ENCODE data around the gene MAD1L1. TPM values are rescaled to one million over a fixed set of nuclear protein-coding genes. Genes with fewer than 3 reads are reported as not detected.

Gene MAD1L1
- total and polyA plus RNA-seq, 2 of the 4 experiments (the other 2 are of a cell fraction): 29.0 to 40.9 TPM

- no TSS peak for BruUV-seq (replicated peaks)
- H3K23ac ChIP-seq (ENCODE audit: low read depth, low read length): no peak overlapping the region
- H4K91ac ChIP-seq (ENCODE audit: insufficient read depth, low read depth, low read length): no peak overlapping the region
- no peaks in the 10 kb centered on the region for H3K4me1 ChIP-seq (ENCODE audit: control insufficient read depth, insufficient read depth, low read length)
- peaks cover 11% of the 10 kb centered on the region for H4K20me1 ChIP-seq (ENCODE audit: insufficient read depth, low read length)
- WGBS, 2 experiments (ENCODE audit: extremely low coverage in 2 of 2, insufficient read length in 1 of 2): 100% methylated on average over 2 of the region's 5 CpGs; no CpG with 5 or more reads in 1 of the 2 experiments
- CTCF ChIA-PET: no interaction called here
- H2BK5ac ChIP-seq (ENCODE audit: low read depth, low read length, poor library complexity, severe bottlenecking): no peak overlapping the region
- H3K4ac ChIP-seq (ENCODE audit: low read depth, low read length): no peak overlapping the region
- no peak overlapping the region for H2AK9ac ChIP-seq (replicated peaks; ENCODE audit: low read depth, low read length, poor library complexity)
- no peaks in the 10 kb centered on the region for H3K9me3 ChIP-seq (ENCODE audit: control insufficient read depth, insufficient read depth, low read length)
- H2BK20ac ChIP-seq (ENCODE audit: low read depth, low read length): no peak overlapping the region
- no peaks in the 10 kb centered on the region for H3K27me3 ChIP-seq (ENCODE audit: control insufficient read depth, insufficient read depth, low read length)
- H3K79me1 ChIP-seq (ENCODE audit: low read depth in 1 of 2, low read length in 2 of 2): no peaks in the 10 kb centered on the region; a peak in 1 of 4 replicates
- DNase-seq (no peak), ATAC-seq (ENCODE audit: low read depth) (no peak)
- H3K4me2 ChIP-seq (ENCODE audit: low read depth, low read length): no peak overlapping the region
- H3K4me3 ChIP-seq (ENCODE audit: insufficient read depth, low read depth, low read length): no peak overlapping the region
- TF ChIP-seq MAZ (IDR thresholded peaks at IDR 0.05; ENCODE audit: borderline replicate concordance, low read depth, low read length): no peak
- TF ChIP-seq RFX5 (IDR thresholded peaks at IDR 0.05; ENCODE audit: low read depth, low read length): no peak
- TF ChIP-seq RAD21 (IDR thresholded peaks at IDR 0.05; ENCODE audit: low read length): no peak
- TF ChIP-seq CEBPB (IDR thresholded peaks at IDR 0.05; ENCODE audit: low read depth, low read length): no peak
- TF ChIP-seq MAFK (IDR thresholded peaks at IDR 0.05; ENCODE audit: low read depth, low read length): no peak
- TF ChIP-seq BHLHE40 (IDR thresholded peaks at IDR 0.05; ENCODE audit: low read depth, low read length): no peak
- TF ChIP-seq CHD1 (IDR thresholded peaks at IDR 0.05; ENCODE audit: low read depth, low read length): no peak
- TF ChIP-seq USF2 (IDR thresholded peaks at IDR 0.05; ENCODE audit: low read depth, low read length): no peak
- TF ChIP-seq SMC3 (IDR thresholded peaks at IDR 0.05; ENCODE audit: low read depth, low read length): no peak
- no peak for TF ChIP-seq CTCF (conservative IDR thresholded peaks at IDR 0.05; ENCODE audit: low read depth, low read length)
- TF ChIP-seq RCOR1 (IDR thresholded peaks at IDR 0.05; ENCODE audit: insufficient replicate concordance, low read length): no peak
- TF ChIP-seq NFE2L2 (IDR thresholded peaks at IDR 0.05; ENCODE audit: low read depth, low read length): no peak
- TF ChIP-seq FOS (IDR thresholded peaks at IDR 0.05; ENCODE audit: low read depth, low read length): no peak
- no peak for TF ChIP-seq ELK1 (IDR thresholded peaks at IDR 0.05; ENCODE audit: borderline replicate concordance, low read depth, low read length)
- no peak for TF ChIP-seq MXI1 (IDR thresholded peaks at IDR 0.05; ENCODE audit: borderline replicate concordance, low read depth, low read length)
- TF ChIP-seq POLR2A (IDR thresholded peaks at IDR 0.05; ENCODE audit: low read depth, low read length): no peak
- no peak overlapping the region for H4K5ac ChIP-seq (ENCODE audit: low read depth, low read length)
- no peak overlapping the region for H4K8ac ChIP-seq (ENCODE audit: low read depth in 2 of 2, low read length in 2 of 2)
- H3K9ac ChIP-seq (ENCODE audit: low read depth, low read length): no peak overlapping the region
- POLR2A ChIA-PET (ENCODE audit: unreplicated experiment): no interaction called here
- in situ Hi-C loops (cut with MboI; ENCODE audit: low sequenced_read_pairs): no loop called here
- H2BK15ac ChIP-seq (ENCODE audit: low read depth, low read length): no peak overlapping the region
- no peaks in the 10 kb centered on the region for H3K9me1 ChIP-seq (ENCODE audit: insufficient read depth, low read length)
- H3K27ac ChIP-seq (ENCODE audit: insufficient read depth, low read length): no peak overlapping the region
- H2AK5ac ChIP-seq (ENCODE audit: low read depth, low read length): no peak overlapping the region
- H3K18ac ChIP-seq (ENCODE audit: low read depth, low read length): no peak overlapping the region
- no peak overlapping the region for H3K56ac ChIP-seq (ENCODE audit: extremely low read depth, insufficient read depth, low read length)
- H2AFZ ChIP-seq (replicated peaks; ENCODE audit: low read length, poor library complexity): no peak overlapping the region
- no peak overlapping the region for H3K14ac ChIP-seq (replicated peaks; ENCODE audit: low read depth, low read length)
- peaks cover 11% of the 10 kb centered on the region for H3K36me3 ChIP-seq (ENCODE audit: control insufficient read depth, insufficient read depth, low read length)
- no peak overlapping the region for H2BK120ac ChIP-seq (ENCODE audit: low read depth, low read length)
- intact Hi-C loops (cut with micrococcal nuclease): no loop called here
- dilution Hi-C loops (cut with HindIII; ENCODE audit: low sequenced_read_pairs, unreplicated experiment): no loop called here
These were observed 98.0 kb downstream of the MAD1L1 start for GRCh38 chr7:2134740-2135139.
